Skeletal muscle satellite cell (primary cell): ENCODE measurements around the gene SLC26A11.

Experiments used
- H3K27me3 ChIP-seq: 2 replicates; pipeline ENCODE4 v1.7.0; 2013; ENCODE audit warnings: low read length; ENCODE audit not compliant: control insufficient read depth, insufficient read depth
- H3K36me3 ChIP-seq: 2 replicates; pipeline ENCODE4 v1.7.0; 2013; ENCODE audit warnings: mild to moderate bottlenecking, control low read depth, low read length; ENCODE audit not compliant: insufficient read depth
- H3K4me1 ChIP-seq: 2 replicates; pipeline ENCODE4 v1.7.0; 2013; ENCODE audit warnings: low read length; ENCODE audit not compliant: control insufficient read depth, insufficient read depth
- H3K4me2 ChIP-seq: 2 replicates; pipeline ENCODE4 v1.7.0; 2013; ENCODE audit warnings: mild to moderate bottlenecking, low read length
- H3K4me3 ChIP-seq: 2 replicates; pipeline ENCODE4 v1.7.0; 2013; ENCODE audit warnings: low read length
- H3K9ac ChIP-seq: 2 replicates; pipeline ENCODE4 v1.7.0; 2013; ENCODE audit warnings: mild to moderate bottlenecking, low read depth, low read length, moderate library complexity
- H3K9me3 ChIP-seq: replicated peaks from 2 replicates; pipeline ENCODE4 v1.7.0; 2013; ENCODE audit warnings: mild to moderate bottlenecking, control low read depth, low read length

Gene SLC26A11

GRCh38 chr17:80283116-80283852 is 63.1 kb downstream of the SLC26A11 start:
- Histone ChIP-seq H3K4me2 (no peak overlapping the region), H3K27me3 (no peaks in the 10 kb centered on the region), H3K4me3 (no peak overlapping the region), H3K9ac (no peak overlapping the region), H3K9me3 (no peaks in the 10 kb centered on the region), H3K36me3 (peaks cover 27% of the 10 kb centered on the region), H3K4me1 (peaks cover 21% of the 10 kb centered on the region)

- H3K4me1 ChIP-seq = peaks cover 8% of the 10 kb centered on the region
- H3K4me3 ChIP-seq = no peak overlapping the region
- no peak overlapping the region for H3K4me2 ChIP-seq
- H3K9me3 ChIP-seq = no peaks in the 10 kb centered on the region
- no peak overlapping the region for H3K9ac ChIP-seq
- peaks cover 37% of the 10 kb centered on the region for H3K36me3 ChIP-seq
- H3K27me3 ChIP-seq = no peaks in the 10 kb centered on the region
These were observed 64.4 kb downstream of the SLC26A11 start for GRCh38 chr17:80284631-80285030.

- no peaks in the 10 kb centered on the region for H3K27me3 ChIP-seq
- H3K4me2 ChIP-seq = no peak overlapping the region
- H3K4me1 ChIP-seq = peaks cover under 1% of the 10 kb centered on the region
- no peaks in the 10 kb centered on the region for H3K9me3 ChIP-seq
- no peak overlapping the region for H3K4me3 ChIP-seq
- H3K36me3 ChIP-seq = peaks cover 45% of the 10 kb centered on the region
- H3K9ac ChIP-seq = no peak overlapping the region
These were observed 65.2 kb downstream of the SLC26A11 start for GRCh38 chr17:80285237-80285920.

DNA sequence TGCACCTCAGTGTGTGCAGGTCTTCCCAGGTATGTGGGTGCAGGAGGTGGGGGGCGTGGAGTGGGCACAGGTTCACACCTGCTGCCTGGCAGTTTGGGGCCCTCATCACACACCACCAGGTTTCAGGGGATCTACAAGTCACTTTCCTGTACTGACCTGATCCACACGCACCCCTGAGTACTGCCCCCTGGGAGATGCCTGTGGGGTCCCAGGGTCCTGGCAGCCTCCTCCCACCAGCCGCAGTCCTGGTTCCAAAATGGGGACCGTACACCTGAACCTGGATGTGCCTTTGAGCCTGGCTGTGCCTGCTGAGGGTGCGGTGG is 66.4 kb downstream of the SLC26A11 start:
- no peak overlapping the region for H3K4me2 ChIP-seq
- no peaks in the 10 kb centered on the region for H3K27me3 ChIP-seq
- no peak overlapping the region for H3K4me3 ChIP-seq
- H3K9ac ChIP-seq = no peak overlapping the region
- H3K36me3 ChIP-seq = peaks cover 44% of the 10 kb centered on the region
- no peaks in the 10 kb centered on the region for H3K9me3 ChIP-seq
- no peaks in the 10 kb centered on the region for H3K4me1 ChIP-seq

DNA sequence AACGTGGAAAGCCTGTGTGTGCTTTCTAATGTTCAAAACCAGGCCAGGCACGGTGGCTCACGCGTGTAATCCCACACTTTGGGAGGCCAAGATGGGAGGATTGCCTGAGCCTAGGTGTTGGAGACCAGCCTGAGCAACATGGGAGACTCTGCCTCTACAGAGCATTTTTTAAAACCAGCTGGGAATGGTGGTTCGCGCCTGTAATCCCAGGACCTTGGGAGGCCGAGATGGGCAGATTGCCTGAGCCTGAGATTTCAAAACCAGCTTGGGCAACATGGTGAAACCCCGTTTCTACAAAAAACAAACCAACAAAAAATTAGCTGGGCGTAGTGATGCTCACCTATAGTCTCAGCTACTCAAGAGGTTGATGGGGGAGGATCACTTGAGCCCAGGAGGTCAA is 66.8 kb downstream of the SLC26A11 start:
- Histone ChIP-seq H3K4me3 (no peak overlapping the region), H3K9me3 (no peaks in the 10 kb centered on the region), H3K9ac (no peak overlapping the region), H3K36me3 (peaks cover 48% of the 10 kb centered on the region), H3K4me2 (no peak overlapping the region), H3K4me1 (no peaks in the 10 kb centered on the region), H3K27me3 (no peaks in the 10 kb centered on the region)

GRCh38 chr17:80287806-80288567 is 67.8 kb downstream of the SLC26A11 start:
- Histone ChIP-seq H3K4me2 (no peak overlapping the region), H3K9me3 (no peaks in the 10 kb centered on the region), H3K4me1 (no peaks in the 10 kb centered on the region), H3K36me3 (peaks cover 54% of the 10 kb centered on the region), H3K27me3 (no peaks in the 10 kb centered on the region), H3K9ac (no peak overlapping the region), H3K4me3 (no peak overlapping the region)

- Histone ChIP-seq H3K36me3 (peaks cover 62% of the 10 kb centered on the region), H3K4me3 (no peak overlapping the region)
These were observed 69.4 kb downstream of the SLC26A11 start for GRCh38 chr17:80289616-80290015.

DNA sequence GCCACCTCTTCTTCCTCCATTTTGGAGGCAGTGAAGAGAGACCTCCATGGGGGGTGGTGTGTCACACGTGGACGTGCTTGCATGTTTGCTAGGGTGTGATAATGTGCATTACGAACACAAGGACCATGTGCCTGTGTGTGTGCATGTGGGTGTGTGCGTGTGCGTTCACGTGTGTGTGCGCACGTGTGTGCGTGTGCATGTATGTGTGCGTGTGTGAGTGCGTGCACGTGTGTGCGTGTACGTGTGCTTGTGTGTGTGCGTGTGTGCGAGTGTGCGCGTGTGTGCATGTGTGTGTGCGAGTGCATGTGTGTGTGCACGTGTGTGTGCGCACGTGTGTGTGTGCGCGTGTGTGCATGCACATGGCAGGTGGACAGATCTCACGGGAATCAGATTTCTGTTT is 69.9 kb downstream of the SLC26A11 start:
- H3K4me1 ChIP-seq = no peaks in the 10 kb centered on the region
- no peak overlapping the region for H3K9ac ChIP-seq
- H3K36me3 ChIP-seq = peaks cover 67% of the 10 kb centered on the region
- H3K4me3 ChIP-seq = no peak overlapping the region
- H3K27me3 ChIP-seq = no peaks in the 10 kb centered on the region
- no peak overlapping the region for H3K4me2 ChIP-seq
- no peaks in the 10 kb centered on the region for H3K9me3 ChIP-seq

More at GRCh38 chr17:80289616-80290015, 69.4 kb downstream of the SLC26A11 start:
- no peak overlapping the region for H3K9ac ChIP-seq
- H3K4me1 ChIP-seq = no peaks in the 10 kb centered on the region
- H3K4me2 ChIP-seq = no peak overlapping the region
- H3K9me3 ChIP-seq = no peaks in the 10 kb centered on the region
- no peaks in the 10 kb centered on the region for H3K27me3 ChIP-seq

GRCh38 chr17:80291260-80291659 is 71.0 kb downstream of the SLC26A11 start:
- Histone ChIP-seq H3K4me3 (no peak overlapping the region), H3K9me3 (no peaks in the 10 kb centered on the region), H3K27me3 (no peaks in the 10 kb centered on the region), H3K36me3 (peaks cover 78% of the 10 kb centered on the region), H3K9ac (no peak overlapping the region), H3K4me2 (no peak overlapping the region), H3K4me1 (no peaks in the 10 kb centered on the region)

DNA sequence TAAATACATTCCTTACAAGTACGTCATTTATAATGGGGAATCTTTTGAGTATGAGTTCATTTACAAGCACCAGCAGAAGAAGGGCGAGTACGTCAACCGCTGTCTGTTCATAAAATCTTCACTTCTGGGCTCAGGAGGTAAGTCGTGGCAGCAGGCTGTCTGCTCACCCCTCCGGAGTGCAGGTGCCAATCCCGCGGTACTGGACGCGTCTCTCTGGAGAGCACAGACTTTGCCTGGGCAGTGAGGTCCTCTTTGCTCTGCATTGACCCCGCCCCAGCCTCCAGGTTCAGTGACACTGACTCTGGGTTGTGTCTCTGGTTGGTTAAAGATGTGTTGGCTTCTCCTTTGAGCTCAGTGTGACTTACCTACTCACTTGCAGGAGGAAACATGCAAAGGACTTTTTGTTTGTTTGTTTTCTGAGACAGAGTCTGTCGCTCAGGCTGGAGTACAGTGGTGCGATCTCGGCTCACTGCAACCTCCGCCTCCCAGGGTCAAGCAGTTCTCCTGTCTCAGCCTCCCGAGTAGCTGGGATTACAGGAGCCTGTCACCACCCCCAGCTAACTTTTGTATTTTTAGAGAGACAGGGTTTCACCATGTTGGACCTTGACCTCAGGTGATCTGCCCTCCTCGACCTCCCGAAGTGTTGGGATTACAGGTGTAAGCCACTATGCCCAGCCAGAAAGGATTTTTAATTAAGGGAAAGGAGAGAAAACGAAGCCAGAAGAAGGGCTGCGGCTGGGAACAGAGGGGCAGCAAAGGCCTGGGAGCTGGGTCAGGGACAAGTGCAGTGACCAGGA is 71.7 kb downstream of the SLC26A11 start:
- H3K36me3 ChIP-seq = peaks cover 79% of the 10 kb centered on the region
- no peaks in the 10 kb centered on the region for H3K27me3 ChIP-seq
- H3K4me2 ChIP-seq = no peak overlapping the region
- H3K9me3 ChIP-seq = no peaks in the 10 kb centered on the region
- H3K9ac ChIP-seq = no peak overlapping the region
- no peak overlapping the region for H3K4me3 ChIP-seq
- no peaks in the 10 kb centered on the region for H3K4me1 ChIP-seq

GRCh38 chr17:80292521-80292971 is 72.3 kb downstream of the SLC26A11 start:
- H3K9ac ChIP-seq = no peak overlapping the region
- peaks cover 77% of the 10 kb centered on the region for H3K36me3 ChIP-seq
- no peak overlapping the region for H3K4me3 ChIP-seq
- H3K27me3 ChIP-seq = no peaks in the 10 kb centered on the region
- no peaks in the 10 kb centered on the region for H3K9me3 ChIP-seq
- H3K4me1 ChIP-seq = no peaks in the 10 kb centered on the region
- H3K4me2 ChIP-seq = no peak overlapping the region
